ENCODE data around the gene CDYL2. TPM values are rescaled to one million over a fixed set of nuclear protein-coding genes. Genes with fewer than 3 reads are reported as not detected.

The CDYL2 gene
- polyA plus RNA-seq, 1 of the 3 experiments (the other 2 are of a cell fraction) = 0.03 TPM

DNA sequence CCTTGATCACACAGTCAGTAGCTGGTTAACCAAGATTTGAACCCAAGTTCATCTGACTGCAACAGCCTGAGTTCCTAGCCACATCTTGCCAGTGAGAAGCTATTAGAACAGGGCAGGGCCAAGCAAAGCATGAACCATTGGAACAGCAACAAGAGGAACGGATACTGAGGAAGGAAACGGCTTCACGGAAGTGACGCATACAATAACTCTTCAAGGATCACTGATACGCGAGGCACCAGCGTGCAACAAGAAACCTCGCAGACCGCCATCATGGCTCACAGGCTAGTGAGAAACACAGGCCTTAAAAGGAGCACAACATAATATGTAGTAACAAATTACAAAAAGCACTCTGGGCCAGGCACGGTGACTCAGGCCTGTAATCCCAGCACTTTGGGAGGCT is 114.9 kb downstream of the CDYL2 start (continued):
- TF ChIP-seq RAD21 (IDR thresholded peaks at IDR 0.05; ENCODE audit: low read length) (no peak), YY1 (IDR thresholded peaks at IDR 0.05; ENCODE audit: low read depth) (no peak), USF2 (IDR thresholded peaks at IDR 0.05; ENCODE audit: borderline replicate concordance, low read depth, low read length) (no peak), SMC3 (IDR thresholded peaks at IDR 0.05; ENCODE audit: low read depth, low read length) (no peak), RXRA (IDR thresholded peaks at IDR 0.05; ENCODE audit: borderline replicate concordance, low read depth) (no peak), MXI1 (IDR thresholded peaks at IDR 0.05; ENCODE audit: low read depth, low read length) (no peak)

DNA sequence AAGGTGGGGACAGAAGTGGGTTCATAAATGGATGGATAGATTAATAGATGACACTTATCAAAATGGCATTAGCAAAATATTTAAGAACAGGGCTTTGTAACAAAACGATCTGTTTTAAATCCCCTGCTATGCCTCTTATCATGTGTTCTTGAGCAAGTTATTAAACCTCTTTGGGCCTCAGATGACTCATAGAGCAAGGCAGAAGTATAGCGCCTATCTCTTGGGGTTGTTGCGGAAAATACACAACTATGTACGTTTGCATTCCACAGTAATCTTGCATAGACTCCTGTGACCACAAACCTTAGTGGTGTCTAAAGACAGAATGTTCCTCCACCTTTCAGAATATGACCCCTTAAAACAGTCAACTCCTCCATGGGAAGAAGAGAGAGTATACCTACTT is 116.8 kb downstream of the CDYL2 start:
- no peaks in the 10 kb centered on the region for H3K27me3 ChIP-seq (ENCODE audit: insufficient read depth)
- H3K27ac ChIP-seq (ENCODE audit: low read depth in 2 of 2, low read length in 1 of 2) = no peak overlapping the region
- no peak overlapping the region for H3K4me3 ChIP-seq (ENCODE audit: low read depth in 2 of 2, low read length in 1 of 2)
- POLR2A ChIA-PET = no interaction called here
- CTCF ChIA-PET = no interaction called here
- no peak overlapping the region for H2AFZ ChIP-seq (ENCODE audit: low read depth)
- H3K4me1 ChIP-seq (ENCODE audit: control insufficient read depth in 1 of 2, insufficient read depth in 2 of 2, low read depth in 1 of 2, low read length in 1 of 2) = no peaks in the 10 kb centered on the region
- no peaks in the 10 kb centered on the region for H3K79me2 ChIP-seq (ENCODE audit: insufficient read depth)
- no peak for TF ChIP-seq REST (IDR thresholded peaks at IDR 0.05; ENCODE audit: low read depth, low read length)
- no peak for TF ChIP-seq NRF1 (IDR thresholded peaks at IDR 0.05; ENCODE audit: low read depth, low read length)
- TF ChIP-seq GATA2 (CRISPR knock-in tag; IDR thresholded peaks at IDR 0.05) = no peak
- TF ChIP-seq, protein P1, sequence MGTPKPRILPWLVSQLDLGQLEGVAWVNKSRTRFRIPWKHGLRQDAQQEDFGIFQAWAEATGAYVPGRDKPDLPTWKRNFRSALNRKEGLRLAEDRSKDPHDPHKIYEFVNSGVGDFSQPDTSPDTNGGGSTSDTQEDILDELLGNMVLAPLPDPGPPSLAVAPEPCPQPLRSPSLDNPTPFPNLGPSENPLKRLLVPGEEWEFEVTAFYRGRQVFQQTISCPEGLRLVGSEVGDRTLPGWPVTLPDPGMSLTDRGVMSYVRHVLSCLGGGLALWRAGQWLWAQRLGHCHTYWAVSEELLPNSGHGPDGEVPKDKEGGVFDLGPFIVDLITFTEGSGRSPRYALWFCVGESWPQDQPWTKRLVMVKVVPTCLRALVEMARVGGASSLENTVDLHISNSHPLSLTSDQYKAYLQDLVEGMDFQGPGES (IDR thresholded peaks at IDR 0.05; ENCODE audit: low read depth, low read length) = no peak
- no peak for TF ChIP-seq FOXJ3 (CRISPR knock-in tag; IDR thresholded peaks at IDR 0.05)
- TF ChIP-seq RCOR1 (IDR thresholded peaks at IDR 0.05; ENCODE audit: low read length) = no peak
- no peak for TF ChIP-seq SMC3 (IDR thresholded peaks at IDR 0.05; ENCODE audit: low read depth, low read length)
- TF ChIP-seq POLR2AphosphoS5 (IDR thresholded peaks at IDR 0.05; ENCODE audit: low read depth, low read length) = no peak
- H3K9me3 ChIP-seq = no peaks in the 10 kb centered on the region; the same call in 1 of the 2 replicates
- no peaks in the 10 kb centered on the region for H3K36me3 ChIP-seq (replicated peaks in 1 of 2; ENCODE audit: control insufficient read depth in 1 of 2, insufficient read depth in 2 of 2, low read length in 1 of 2)
- no peak overlapping the region for H3K9ac ChIP-seq
- DNase-seq = no peak
- no peaks in the 10 kb centered on the region for H3F3A ChIP-seq (replicated peaks; ENCODE audit: insufficient read depth)
- no peaks in the 10 kb centered on the region for H3K9me2 ChIP-seq
- H4K20me1 ChIP-seq (ENCODE audit: insufficient read depth) = no peaks in the 10 kb centered on the region
- no peak overlapping the region for H3K4me2 ChIP-seq
- WGBS (ENCODE audit: low lambda C conversion rate) = 53% methylated on average over 4 of the region's 4 CpGs
